Esophagus mucosa (tissue), 1 donor: ENCODE data around the gene TMEM141. TPM values are rescaled to one million over a fixed set of nuclear protein-coding genes. Genes with fewer than 3 reads are reported as not detected.
A peak's percentile ranks its signal among the peaks of the same experiment; 100 is the strongest.
"Not testable (repeated sequence)": the region's sequence is repeated elsewhere in the genome, so short reads cannot be mapped to it uniquely, and the experiment has no call there.

Experiments
- ATAC-seq: fragments of 200-7000 bp; cut with Tn5 transposase; one replicate; pipeline ENCODE4 v1.9.1; 2020
- total RNA-seq: library from RNA; stranded (reverse); gene quantifications from one replicate; pipeline ENCODE4 v1.2.4, GENCODE V29; 2023
- donor health status: DM: yes; HTN: yes; CAD: no.

TMEM141 gene
- total RNA-seq, 1 donor from 2014 or later = 102 TPM

DNA sequence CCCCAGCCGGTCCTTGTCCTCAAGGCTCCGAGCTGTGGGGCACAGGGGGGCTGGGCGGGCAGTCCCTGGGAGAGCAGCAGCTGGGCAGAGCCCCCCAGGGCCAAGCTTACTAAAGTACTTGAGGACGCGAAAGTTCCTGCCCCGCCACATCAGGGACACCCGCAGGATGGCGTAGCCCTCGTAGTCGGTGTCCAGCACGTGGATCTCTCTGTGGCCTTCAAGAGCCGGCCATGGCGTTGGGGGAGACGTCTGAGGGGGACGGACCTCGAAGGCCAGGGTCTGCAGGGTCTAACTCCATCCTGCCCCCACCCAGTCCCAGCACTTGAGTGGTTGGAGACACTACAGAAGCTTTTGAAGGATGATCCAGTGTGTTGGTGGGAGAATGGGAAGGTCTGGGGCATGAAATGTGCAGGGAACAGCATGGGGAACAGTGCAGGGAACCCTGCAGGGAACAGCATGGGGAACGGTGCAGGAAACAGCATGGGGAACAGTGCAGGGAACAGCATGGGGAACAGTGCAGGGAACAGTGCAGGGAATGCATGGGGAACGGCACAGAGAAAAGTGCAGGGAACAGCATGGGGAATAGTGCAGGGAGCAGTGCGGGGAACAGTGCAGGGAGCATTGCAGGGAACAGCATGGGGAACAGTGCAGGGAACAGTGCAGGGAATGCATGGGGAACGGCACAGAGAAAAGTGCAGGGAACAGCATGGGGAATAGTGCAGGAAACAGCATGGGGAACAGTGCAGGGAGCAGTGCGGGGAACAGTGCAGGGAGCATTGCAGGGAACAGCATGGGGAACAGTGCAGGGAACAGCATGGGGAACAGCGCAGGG is 35.6 kb upstream of the TMEM141 start:
- not testable (repeated sequence) for ATAC-seq

DNA sequence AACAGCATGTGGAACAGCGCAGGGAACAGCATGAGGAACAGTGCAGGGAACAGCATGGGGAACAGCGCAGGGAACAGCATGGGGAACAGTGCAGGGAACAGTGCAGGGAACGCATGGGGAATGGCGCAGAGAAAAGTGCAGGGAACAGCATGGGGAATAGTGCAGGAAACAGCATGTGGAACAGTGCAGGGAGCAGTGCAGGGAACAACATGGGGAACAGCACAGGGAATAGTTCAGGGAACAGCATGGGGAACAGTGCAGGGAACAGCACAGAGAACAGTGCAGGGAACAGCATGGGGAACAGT is 35.1 kb upstream of the TMEM141 start:
- ATAC-seq = no peak

DNA sequence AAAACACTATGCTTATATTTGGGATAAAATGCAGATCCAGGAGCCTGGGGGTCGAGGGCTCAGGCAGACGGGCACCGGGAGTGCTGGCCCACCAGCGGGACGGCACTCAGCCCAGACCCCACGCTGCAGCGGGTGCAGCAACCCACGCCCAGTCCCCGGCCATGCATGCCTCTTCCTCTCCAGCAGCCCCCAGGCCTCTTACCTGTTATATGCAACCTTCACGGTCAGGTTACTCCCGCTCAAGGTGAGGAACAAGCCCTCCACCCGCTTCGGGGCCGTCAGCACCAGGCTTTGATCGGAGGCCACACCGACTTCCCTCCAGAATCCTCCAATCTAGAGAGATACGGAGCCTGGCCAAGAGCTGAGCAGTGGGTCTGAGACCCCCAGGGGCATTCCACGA is 34.3 kb upstream of the TMEM141 start:
- ATAC-seq = no peak

DNA sequence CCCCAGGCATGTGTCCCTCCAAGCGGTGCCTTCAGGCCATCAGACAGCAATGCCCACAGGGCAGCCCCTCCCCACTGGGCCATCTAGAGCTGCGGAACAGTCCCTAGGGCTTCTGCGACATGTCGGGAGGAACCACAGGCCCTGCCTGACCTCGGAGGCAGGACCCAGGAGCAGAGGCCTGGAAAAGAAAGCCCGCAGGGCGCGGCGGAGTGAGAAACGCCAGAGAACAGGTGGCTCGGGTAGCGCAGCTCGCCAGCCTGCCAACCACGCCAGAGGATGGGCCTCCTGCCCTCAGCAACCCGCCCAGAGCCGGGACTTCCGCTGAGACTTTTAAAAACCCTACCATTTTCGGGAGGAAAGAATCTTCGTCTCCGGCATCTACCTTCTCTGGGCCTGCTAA is 33.8 kb upstream of the TMEM141 start:
- ATAC-seq = no peak

DNA sequence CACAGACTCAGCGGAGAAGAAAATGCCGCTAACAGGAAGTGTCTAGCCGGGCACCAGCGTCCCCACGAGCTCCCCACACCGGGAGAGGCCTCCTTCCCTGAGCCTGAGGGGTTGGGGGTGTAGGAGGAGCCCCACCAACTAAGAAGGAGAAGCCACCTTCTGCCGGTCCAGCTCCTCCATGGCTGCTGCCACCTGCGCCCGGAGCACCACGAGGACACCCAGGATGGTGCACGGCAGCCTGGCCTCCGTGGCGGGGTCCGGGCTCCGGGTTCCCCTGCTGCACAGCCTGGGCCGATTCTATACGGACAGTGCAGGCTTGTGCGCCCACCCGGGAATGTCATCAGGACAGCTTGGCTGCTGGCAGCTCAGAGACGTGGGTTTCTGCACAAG is 33.4 kb upstream of the TMEM141 start:
- ATAC-seq = no peak

GRCh38 chr9:136759001-136759400 is 32.1 kb upstream of the TMEM141 start:
- ATAC-seq = no peak

- no peak for ATAC-seq
These were observed 31.5 kb upstream of the TMEM141 start for GRCh38 chr9:136759436-136760325.

- ATAC-seq = no peak
These were observed 30.7 kb upstream of the TMEM141 start for GRCh38 chr9:136760424-136760823.

DNA sequence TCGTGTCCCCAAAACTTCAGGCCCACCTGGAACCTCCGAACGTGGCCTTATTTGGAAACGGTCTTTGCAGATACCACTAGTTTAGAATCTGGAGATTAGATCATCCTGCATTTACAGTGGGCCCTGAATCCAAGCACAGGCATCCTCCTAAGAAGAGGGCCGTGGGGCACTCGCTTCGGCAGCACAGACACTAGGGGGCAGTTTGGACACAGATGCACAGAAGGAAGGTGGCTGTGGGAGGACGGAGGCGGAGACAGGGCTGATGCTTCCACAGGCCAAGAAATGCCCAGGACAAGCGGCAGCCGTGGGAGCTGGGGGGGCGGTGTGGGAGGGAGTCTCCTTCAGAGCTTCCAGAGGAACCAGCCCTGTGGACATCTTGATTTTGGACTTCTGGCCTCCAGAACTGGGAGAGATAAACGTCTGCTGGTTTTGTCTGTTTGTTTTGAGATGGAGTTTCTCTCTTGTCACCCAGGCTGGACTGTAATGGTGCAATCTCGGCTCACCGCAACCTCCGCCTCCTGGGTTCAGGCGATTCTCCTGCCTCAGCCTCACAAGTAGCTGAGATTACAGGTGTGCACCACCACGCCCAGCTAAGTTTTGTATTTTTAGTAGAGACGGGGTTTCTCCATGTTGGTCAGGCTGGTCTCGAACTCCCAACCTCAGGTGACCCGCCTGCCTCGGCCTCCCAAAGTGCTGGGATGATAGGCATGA is 30.2 kb upstream of the TMEM141 start:
- not testable (repeated sequence) for ATAC-seq

- ATAC-seq = no peak
These were observed 29.6 kb upstream of the TMEM141 start for GRCh38 chr9:136761545-136761981.

DNA sequence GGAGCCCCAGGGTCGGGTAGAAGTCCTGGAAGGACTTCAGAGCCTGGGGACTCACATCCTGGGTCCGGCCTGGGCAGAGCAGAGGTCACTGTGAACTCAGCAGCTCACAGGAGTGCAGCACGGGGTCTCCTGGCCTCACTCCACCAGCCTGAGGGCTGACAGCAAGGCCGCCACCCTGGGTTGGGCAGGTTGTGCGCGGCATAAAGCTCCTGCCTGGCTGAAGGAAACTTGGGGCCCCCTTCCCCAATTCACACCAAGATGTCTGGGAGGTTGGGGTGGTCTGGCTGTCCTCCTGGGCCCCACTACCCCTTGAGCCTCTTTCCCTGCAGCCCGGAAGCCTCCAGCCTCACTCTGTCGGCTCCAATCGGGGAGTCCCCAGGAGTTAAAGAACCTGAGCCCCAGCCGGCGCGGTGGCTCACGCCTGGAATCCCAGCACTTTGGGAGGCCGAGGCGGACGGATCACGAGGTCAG is 28.9 kb upstream of the TMEM141 start:
- no peak for ATAC-seq

- ATAC-seq = no peak
These were observed 28.1 kb upstream of the TMEM141 start for GRCh38 chr9:136762915-136763648.

GRCh38 chr9:136763649-136764035 is 27.5 kb upstream of the TMEM141 start:
- ATAC-seq = no peak

DNA sequence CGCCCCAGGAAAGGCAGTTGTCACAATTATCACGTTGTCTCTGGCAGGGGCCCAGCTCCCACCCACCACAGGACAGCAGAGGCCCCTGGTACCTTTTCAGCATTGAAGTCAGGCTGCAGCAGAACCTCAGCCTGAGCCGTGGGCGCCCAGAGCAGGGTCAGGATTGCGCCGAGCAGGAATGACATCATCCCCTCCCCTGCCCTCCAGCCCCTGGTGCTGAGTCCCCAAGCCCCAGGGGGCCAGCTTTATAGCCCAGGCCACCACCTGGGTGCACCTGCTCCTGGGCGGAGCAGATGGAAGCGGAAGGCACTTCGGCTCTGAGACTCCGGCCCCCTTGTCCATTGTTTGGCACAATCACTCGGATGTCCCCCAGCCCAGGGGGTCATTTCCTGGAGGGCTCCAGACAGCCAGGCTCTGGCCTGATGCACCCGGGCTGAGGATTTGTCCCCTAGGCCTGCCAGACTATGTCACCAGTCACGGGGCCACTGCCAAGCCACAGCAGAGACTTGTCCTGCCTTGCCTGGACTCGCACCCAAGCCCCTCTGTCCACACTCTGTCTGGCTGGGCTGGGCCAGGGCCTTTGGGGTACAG is 26.7 kb upstream of the TMEM141 start, which contains the start of gene LCN15:
LCN15 (minus strand) TSS at position 218 of the 591 bp plus-strand sequence; CDS start at position 188, 30 bp downstream.
- ATAC-seq = no peak

DNA sequence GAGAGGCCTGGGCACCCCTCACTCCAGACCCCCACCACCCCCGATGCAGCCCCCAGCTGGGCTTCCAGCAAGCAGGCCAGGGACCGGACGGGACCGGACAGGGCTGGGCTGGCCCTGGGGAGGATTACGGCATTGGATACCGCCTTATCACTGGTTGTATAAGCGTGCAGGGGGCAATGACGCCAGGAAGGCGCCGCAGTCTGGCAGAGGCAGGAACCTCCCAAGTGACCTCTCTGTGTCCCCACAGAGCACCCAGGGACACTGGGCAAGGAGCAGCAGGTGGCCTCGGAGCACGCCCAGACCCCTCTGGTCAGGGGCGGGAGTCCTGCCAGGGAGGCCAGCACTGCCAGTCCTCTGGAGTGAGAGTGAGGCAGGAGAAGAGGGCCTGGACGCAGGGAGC is 26.1 kb upstream of the TMEM141 start:
- ATAC-seq = no peak

GRCh38 chr9:136765745-136766409 is 25.3 kb upstream of the TMEM141 start:
- ATAC-seq = not testable (repeated sequence)

- ATAC-seq = not testable (repeated sequence)
These were observed 24.6 kb upstream of the TMEM141 start for GRCh38 chr9:136766410-136767120.

- peak; percentile 45 for ATAC-seq
These were observed 21.4 kb upstream of the TMEM141 start for GRCh38 chr9:136769710-136770191.

DNA sequence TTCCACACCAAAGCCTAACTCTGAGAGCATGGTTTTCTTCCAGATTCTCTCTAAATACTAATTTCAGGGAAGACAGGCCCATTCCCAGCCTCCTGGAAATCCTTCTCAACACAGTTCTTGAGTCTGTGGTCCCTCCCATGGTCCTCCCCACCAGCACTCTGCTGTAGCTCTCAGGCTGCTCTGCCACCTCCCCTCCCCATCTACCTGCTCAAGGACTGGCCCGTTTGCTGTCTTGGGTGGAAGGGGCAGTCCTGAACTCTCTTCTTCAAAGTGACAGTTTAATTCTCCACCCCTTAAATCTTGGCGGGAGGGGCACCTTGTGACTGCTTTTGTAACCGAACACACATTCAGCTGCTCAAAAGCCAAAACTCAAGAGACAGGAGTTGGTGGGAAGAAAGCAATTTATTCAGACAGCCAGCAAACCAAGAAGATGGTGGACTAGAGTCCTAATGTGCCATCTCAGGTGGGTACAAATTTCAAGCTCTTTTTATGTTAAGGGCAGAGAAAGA is 19.2 kb upstream of the TMEM141 start:
- no peak for ATAC-seq
